Memory B cell (primary cell): ENCODE measurements around the gene AMER2.

Experiments
- ATAC-seq: fragments of 150-1000 bp; cut with Tn5 transposase; 2 replicates; pipeline ENCODE4 v1.10.0; 2021; ENCODE audit warnings: low read depth, mild to moderate bottlenecking, moderate library complexity
- DNase-seq, 2 donors: peaks; one replicate each; pipeline ENCODE4 v3.0.0; 2022; ENCODE audit warnings: low spot score in 2 of 2
- H3K27ac Mint-ChIP-seq: one replicate; pipeline ENCODE4 v1.8.0; 2022; ENCODE audit warnings: mild to moderate bottlenecking, moderate library complexity, mixed read lengths
- H3K27me3 Mint-ChIP-seq: one replicate; pipeline ENCODE4 v1.8.0; 2022; ENCODE audit warnings: mixed read lengths
- H3K36me3 Mint-ChIP-seq: one replicate; pipeline ENCODE4 v1.8.0; 2022; ENCODE audit warnings: mild to moderate bottlenecking, mixed read lengths
- H3K4me1 Mint-ChIP-seq: one replicate; pipeline ENCODE4 v1.8.0; 2022; ENCODE audit warnings: mixed read lengths
- H3K4me3 Mint-ChIP-seq: one replicate; pipeline ENCODE4 v1.8.0; 2022; ENCODE audit warnings: mild to moderate bottlenecking, moderate library complexity, mixed read lengths
- H3K9me3 Mint-ChIP-seq: one replicate; pipeline ENCODE4 v1.8.0; 2022; ENCODE audit warnings: mixed read lengths

Gene AMER2

DNA sequence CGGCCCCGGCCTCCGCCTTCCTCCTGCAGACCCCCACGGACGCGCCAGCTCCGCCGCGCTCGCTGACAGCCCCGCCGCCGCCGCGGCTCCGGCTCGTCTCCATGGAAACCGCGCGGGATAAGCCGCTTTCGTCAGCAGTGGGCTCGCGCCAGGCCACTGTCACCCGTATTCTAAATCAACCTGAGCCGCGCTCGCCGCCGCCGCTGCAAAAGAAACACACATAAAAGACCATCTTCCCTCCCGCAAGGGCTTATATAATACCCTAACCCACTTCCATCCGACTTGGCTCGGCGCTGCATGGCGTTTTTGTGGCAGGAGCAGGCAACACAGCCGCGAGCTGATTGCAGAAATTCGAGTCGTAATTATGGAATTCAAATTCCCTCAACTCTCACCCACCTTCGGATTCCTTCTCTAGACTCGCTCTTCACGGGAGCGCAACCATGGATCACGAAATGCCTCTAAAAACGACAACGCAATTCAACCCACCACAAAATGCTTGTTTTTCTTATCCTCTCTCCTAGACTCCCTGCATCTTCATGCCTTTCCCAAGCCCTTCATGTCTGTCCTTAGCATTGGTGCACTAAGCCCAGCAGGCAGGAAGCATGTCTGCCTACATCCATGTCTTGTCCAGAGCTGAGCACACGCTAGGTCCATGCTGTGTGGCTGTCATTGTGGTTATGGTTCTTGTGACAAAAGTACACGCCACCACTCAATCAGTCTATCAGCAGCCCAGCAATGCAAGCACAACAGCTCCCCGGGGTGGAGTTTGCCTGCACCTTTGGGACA lies at the start of gene AMER2:
Gene AMER2, minus strand, starts transcription at position 772 of the 786 bp plus-strand sequence. Its CDS starts 669 bp downstream, at position 103.
- H3K36me3 Mint-ChIP-seq = peaks cover 2% of the 10 kb centered on the region
- H3K9me3 Mint-ChIP-seq = no peaks in the 10 kb centered on the region
- ATAC-seq (peak; percentile 38), DNase-seq (peak in 1 of 2 donors; percentile 25)
- peak within 1 kb of the TSS; percentile 75 for H3K4me3 Mint-ChIP-seq
- peak within 1 kb of the TSS; percentile 71 for H3K27ac Mint-ChIP-seq
- peaks cover 39% of the 10 kb centered on the region for H3K27me3 Mint-ChIP-seq
- H3K4me1 Mint-ChIP-seq = peaks cover 10% of the 10 kb centered on the region

DNA sequence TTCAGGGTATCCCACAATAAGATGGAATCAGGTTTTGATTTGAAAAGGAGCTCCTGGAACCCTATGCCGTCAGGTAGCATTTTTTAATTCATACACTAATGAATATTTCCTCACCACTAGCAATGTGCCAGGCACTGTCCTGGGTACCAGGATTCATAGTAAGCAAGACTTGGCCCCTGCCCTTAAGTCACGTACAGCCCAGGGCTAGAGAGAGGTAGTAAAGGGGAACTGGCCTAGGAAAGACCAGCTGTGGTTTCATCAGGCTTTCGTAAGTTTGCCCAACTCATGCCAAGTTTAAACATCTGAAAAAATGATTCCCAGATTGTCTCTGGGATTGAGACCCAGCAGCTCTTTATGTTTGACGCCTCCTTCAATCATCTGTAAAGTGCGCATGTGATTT lies 45.9 kb upstream of the AMER2 start:
- Mint-ChIP-seq H3K27me3 (peaks cover 8% of the 10 kb centered on the region), H3K9me3 (no peaks in the 10 kb centered on the region), H3K4me3 (no peak overlapping the region), H3K27ac (no peak overlapping the region), H3K4me1 (no peaks in the 10 kb centered on the region), H3K36me3 (no peaks in the 10 kb centered on the region)
- no peak for ATAC-seq
- no peak for DNase-seq

DNA sequence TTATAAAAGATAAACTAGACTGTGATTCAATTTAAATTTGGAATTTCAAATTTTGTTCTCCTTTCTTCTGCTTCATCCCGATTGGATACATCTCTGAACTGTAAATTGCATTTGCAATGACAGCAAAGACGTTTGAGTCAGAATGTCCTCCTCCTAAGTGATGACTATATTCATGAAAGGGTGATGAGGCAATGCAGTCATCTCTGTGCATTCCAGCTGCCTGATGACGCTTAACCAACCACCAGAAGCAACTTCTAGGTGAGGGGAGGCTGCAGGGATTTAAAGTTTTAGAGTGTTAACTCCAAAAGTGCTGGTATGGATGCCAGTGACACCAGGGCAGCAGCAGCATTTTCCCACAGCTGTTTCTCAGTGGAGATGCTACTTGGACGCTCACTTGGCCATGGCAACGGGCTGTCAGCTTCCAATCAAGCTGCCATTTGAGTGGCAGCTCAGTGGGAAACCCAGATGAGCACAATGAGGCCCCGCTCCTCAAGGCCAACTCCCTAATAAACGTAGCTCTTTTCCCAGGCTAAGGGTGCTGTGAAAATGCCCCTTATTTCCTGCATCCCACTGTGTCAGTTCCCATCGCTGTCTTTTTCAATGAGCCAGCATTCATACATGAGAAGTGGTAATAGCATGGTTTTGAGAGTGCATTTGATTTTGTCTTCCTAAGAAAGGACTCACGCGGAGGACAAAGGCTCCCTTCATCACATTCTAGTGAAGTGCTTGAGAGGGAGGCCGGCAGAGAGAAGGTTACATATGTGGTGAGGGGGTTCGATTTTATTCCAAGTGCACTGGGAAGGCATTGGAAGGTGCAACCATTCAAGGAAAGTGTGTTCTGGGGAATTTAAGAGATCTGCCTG lies 45.2 kb upstream of the AMER2 start:
- DNase-seq (no peak), ATAC-seq (no peak)
- H3K27me3 Mint-ChIP-seq = peaks cover 4% of the 10 kb centered on the region
- H3K27ac Mint-ChIP-seq = no peak overlapping the region
- H3K4me1 Mint-ChIP-seq = no peaks in the 10 kb centered on the region
- no peak overlapping the region for H3K4me3 Mint-ChIP-seq
- no peaks in the 10 kb centered on the region for H3K9me3 Mint-ChIP-seq
- H3K36me3 Mint-ChIP-seq = no peaks in the 10 kb centered on the region

GRCh38 chr13:25215253-25215575 lies 43.1 kb upstream of the AMER2 start:
- Mint-ChIP-seq H3K27me3 (peaks cover 2% of the 10 kb centered on the region), H3K4me3 (no peak overlapping the region)

GRCh38 chr13:25214491-25215252 lies 42.6 kb upstream of the AMER2 start:
- H3K27ac Mint-ChIP-seq = no peak overlapping the region
- no peak for DNase-seq
- H3K36me3 Mint-ChIP-seq = no peaks in the 10 kb centered on the region
- peaks cover 3% of the 10 kb centered on the region for H3K27me3 Mint-ChIP-seq
- H3K9me3 Mint-ChIP-seq = no peaks in the 10 kb centered on the region
- no peaks in the 10 kb centered on the region for H3K4me1 Mint-ChIP-seq
- H3K4me3 Mint-ChIP-seq = no peak overlapping the region
- no peak for ATAC-seq

More at GRCh38 chr13:25215253-25215575, 43.1 kb upstream of the AMER2 start:
- no peaks in the 10 kb centered on the region for H3K4me1 Mint-ChIP-seq
- DNase-seq = no peak
- H3K9me3 Mint-ChIP-seq = no peaks in the 10 kb centered on the region
- ATAC-seq = no peak
- no peak overlapping the region for H3K27ac Mint-ChIP-seq
- no peaks in the 10 kb centered on the region for H3K36me3 Mint-ChIP-seq

DNA sequence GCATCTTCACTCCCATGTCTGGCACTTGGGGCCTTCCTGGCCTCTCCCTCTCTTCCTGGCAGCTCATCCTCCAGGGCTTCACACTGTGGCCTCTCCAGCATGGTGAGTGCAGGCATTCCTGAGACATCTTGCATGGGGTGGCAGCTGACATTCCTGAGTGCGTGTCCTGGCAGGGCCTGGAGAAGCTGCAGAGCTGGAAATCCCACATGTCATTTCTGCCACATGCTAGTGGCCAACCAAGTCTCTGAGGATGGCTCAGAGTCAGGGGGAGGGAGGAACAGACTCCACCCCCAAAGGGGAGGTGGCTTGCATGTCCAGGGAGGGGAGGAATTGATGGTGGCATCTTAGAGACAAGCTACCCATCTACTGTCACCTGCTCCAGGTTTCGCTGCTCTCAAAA lies 41.6 kb upstream of the AMER2 start:
- Mint-ChIP-seq H3K27ac (no peak overlapping the region), H3K36me3 (no peaks in the 10 kb centered on the region), H3K9me3 (no peaks in the 10 kb centered on the region), H3K4me1 (no peaks in the 10 kb centered on the region), H3K4me3 (no peak overlapping the region), H3K27me3 (peaks cover 4% of the 10 kb centered on the region)
- DNase-seq (no peak), ATAC-seq (no peak)

DNA sequence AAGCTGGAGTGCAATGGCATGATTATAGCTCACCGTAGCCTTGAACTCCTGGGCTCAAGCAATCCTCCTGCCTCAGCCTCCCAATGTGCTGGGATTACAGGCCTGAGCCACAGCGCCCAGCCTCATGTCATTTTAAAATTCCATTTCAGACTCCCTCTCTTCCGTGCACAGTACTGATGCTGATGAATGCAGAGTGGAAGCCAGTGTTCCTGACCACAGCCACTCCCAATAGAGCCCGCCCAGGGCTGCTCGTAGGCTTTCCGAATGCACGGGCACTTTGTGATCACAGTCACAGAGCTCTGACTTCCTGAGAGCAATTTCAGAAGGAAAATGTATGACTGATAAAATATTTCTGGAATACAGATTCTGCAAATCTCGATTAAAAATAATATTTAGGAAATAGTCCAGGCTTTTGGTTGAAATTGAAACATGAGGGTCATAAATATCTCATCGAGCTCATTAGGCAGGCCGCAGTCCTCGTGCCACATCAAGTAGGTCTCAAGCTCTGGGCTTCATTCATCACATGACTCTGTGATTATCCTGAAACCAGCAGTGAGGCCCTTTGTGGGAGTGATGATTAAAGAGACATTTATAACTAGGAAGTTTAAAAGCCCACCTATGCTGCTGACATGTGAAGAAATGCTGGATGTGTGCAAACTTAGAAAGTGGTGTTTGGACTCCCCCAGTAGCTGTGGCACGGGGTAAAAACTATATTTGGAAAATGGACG lies 38.9 kb upstream of the AMER2 start:
- Mint-ChIP-seq H3K27ac (no peak overlapping the region), H3K27me3 (peaks cover 7% of the 10 kb centered on the region), H3K4me1 (no peaks in the 10 kb centered on the region), H3K36me3 (no peaks in the 10 kb centered on the region), H3K4me3 (no peak overlapping the region), H3K9me3 (no peaks in the 10 kb centered on the region)
- no peak for ATAC-seq
- DNase-seq = no peak

GRCh38 chr13:25207291-25207810 lies 35.3 kb upstream of the AMER2 start:
- Mint-ChIP-seq H3K27me3 (peaks cover 11% of the 10 kb centered on the region), H3K9me3 (no peaks in the 10 kb centered on the region), H3K36me3 (no peaks in the 10 kb centered on the region), H3K4me1 (peaks cover 4% of the 10 kb centered on the region), H3K4me3 (no peak overlapping the region), H3K27ac (no peak overlapping the region)
- DNase-seq (no peak), ATAC-seq (no peak)

- peaks cover 4% of the 10 kb centered on the region for H3K4me1 Mint-ChIP-seq
- H3K27ac Mint-ChIP-seq = no peak overlapping the region
- H3K4me3 Mint-ChIP-seq = no peak overlapping the region
- peaks cover 11% of the 10 kb centered on the region for H3K27me3 Mint-ChIP-seq
- ATAC-seq (no peak), DNase-seq (no peak)
- no peaks in the 10 kb centered on the region for H3K36me3 Mint-ChIP-seq
- H3K9me3 Mint-ChIP-seq = no peaks in the 10 kb centered on the region
Measured at GRCh38 chr13:25204863-25205262, 32.8 kb upstream of the AMER2 start.

GRCh38 chr13:25203127-25203740 lies 31.1 kb upstream of the AMER2 start:
- H3K27me3 Mint-ChIP-seq = peaks cover 9% of the 10 kb centered on the region
- DNase-seq = no peak
- no peak for ATAC-seq
- no peak overlapping the region for H3K27ac Mint-ChIP-seq
- peaks cover 4% of the 10 kb centered on the region for H3K4me1 Mint-ChIP-seq
- H3K36me3 Mint-ChIP-seq = no peaks in the 10 kb centered on the region
- H3K4me3 Mint-ChIP-seq = no peak overlapping the region
- H3K9me3 Mint-ChIP-seq = no peaks in the 10 kb centered on the region

DNA sequence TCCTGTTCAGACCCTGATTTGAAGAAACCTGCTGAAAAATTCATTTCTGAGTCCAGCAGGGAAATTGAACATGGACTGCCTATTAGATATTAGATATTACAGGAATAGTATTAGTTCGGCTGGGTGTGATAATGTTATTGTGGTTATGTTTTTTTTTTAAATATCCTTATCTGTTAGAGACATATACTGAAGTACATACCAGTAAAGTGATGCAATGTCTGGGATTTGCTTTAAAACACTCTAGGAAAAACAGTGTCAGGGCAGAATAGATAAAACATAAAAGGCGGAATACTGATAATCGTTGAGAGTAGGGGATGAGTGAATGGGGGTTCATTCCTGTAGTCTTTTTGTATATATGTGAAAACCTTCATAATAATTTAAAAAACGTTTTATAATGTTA lies 28.7 kb upstream of the AMER2 start:
- H3K4me1 Mint-ChIP-seq = peaks cover 4% of the 10 kb centered on the region
- H3K36me3 Mint-ChIP-seq = no peaks in the 10 kb centered on the region
- H3K27ac Mint-ChIP-seq = no peak overlapping the region
- no peak overlapping the region for H3K4me3 Mint-ChIP-seq
- ATAC-seq (no peak), DNase-seq (no peak)
- H3K27me3 Mint-ChIP-seq = peaks cover 5% of the 10 kb centered on the region
- no peaks in the 10 kb centered on the region for H3K9me3 Mint-ChIP-seq

- H3K4me1 Mint-ChIP-seq = peaks cover 4% of the 10 kb centered on the region
- ATAC-seq = no peak
- no peak overlapping the region for H3K4me3 Mint-ChIP-seq
- H3K27ac Mint-ChIP-seq = no peak overlapping the region
- no peaks in the 10 kb centered on the region for H3K36me3 Mint-ChIP-seq
- H3K9me3 Mint-ChIP-seq = no peaks in the 10 kb centered on the region
- no peak for DNase-seq
- H3K27me3 Mint-ChIP-seq = peaks cover 6% of the 10 kb centered on the region
Measured at GRCh38 chr13:25198647-25199046, 26.6 kb upstream of the AMER2 start.

DNA sequence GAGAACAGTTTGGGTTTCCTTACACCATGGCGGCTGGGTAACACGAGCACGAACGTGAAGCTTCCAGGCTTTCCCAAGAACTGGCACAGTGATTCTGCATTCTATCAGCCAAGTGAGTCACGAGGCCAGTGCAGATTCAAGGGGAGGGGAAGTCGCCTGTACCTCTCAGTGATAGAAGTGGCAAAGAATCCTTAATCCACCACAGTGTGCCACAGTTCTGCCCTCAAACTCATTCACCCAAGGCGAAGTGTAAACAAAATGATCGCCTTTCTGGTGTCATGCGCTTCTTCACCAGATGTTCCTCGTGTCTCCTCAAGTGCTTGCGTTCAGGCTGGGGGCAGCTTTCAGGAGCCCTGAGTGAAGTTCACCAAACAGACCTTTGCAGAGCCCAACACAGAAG lies 24.9 kb upstream of the AMER2 start:
- no peak overlapping the region for H3K4me3 Mint-ChIP-seq
- DNase-seq (no peak), ATAC-seq (no peak)
- H3K36me3 Mint-ChIP-seq = no peaks in the 10 kb centered on the region
- H3K27ac Mint-ChIP-seq = no peak overlapping the region
- peaks cover 10% of the 10 kb centered on the region for H3K27me3 Mint-ChIP-seq
- H3K9me3 Mint-ChIP-seq = no peaks in the 10 kb centered on the region
- H3K4me1 Mint-ChIP-seq = no peaks in the 10 kb centered on the region
